Calu3 (cell line): ENCODE measurements around the gene TENM3. TPM values are rescaled to one million over a fixed set of nuclear protein-coding genes. Genes with fewer than 3 reads are reported as not detected.

Experiments
- BruUV-seq: library from RNA; stranded (reverse); fragments of 400-500 nt; replicated peaks from 2 replicates; lab custom pipeline; 2021; lab: Mats Ljungman, UMichigan
- CTCF ChIA-PET: fragments of 300-600 bp; sonication (Branson Sonifier 250); formaldehyde crosslinking; loops from one replicate; lab custom pipeline; 2022; ENCODE audit warnings: antibody characterized with exemption; lab: Charles Lee
- DNase-seq: peaks from one replicate; pipeline ENCODE4 v3.0.0; 2022
- H3K27ac Mint-ChIP-seq: one replicate; pipeline ENCODE4 v1.8.0; 2022; ENCODE audit warnings: mixed read lengths; ENCODE audit not compliant: unreplicated experiment
- H3K27me3 Mint-ChIP-seq: one replicate; pipeline ENCODE4 v1.8.0; 2022; ENCODE audit warnings: mixed read lengths; ENCODE audit not compliant: unreplicated experiment
- H3K36me3 Mint-ChIP-seq: one replicate; pipeline ENCODE4 v1.8.0; 2022; ENCODE audit warnings: mild to moderate bottlenecking, moderate library complexity, mixed read lengths; ENCODE audit not compliant: insufficient read depth, unreplicated experiment
- H3K4me1 Mint-ChIP-seq: one replicate; pipeline ENCODE4 v1.8.0; 2022; ENCODE audit warnings: mild to moderate bottlenecking, low read depth, mixed read lengths; ENCODE audit not compliant: unreplicated experiment
- H3K4me3 Mint-ChIP-seq: one replicate; pipeline ENCODE4 v1.8.0; 2022; ENCODE audit warnings: mild to moderate bottlenecking, low read depth, moderate library complexity, mixed read lengths; ENCODE audit not compliant: unreplicated experiment
- H3K9me3 Mint-ChIP-seq: one replicate; pipeline ENCODE4 v1.8.0; 2022; ENCODE audit warnings: low read depth, mixed read lengths; ENCODE audit not compliant: unreplicated experiment
- CTCF ChIP-seq: fragments of 200-600 bp; IDR thresholded peaks from one replicate; pipeline ENCODE4 v1.8.0; 2022; ENCODE audit warnings: antibody characterized with exemption; ENCODE audit not compliant: unreplicated experiment
- intact Hi-C: fragments of 100-400 bp; cut with micrococcal nuclease; formaldehyde crosslinking; loops from one replicate; pipeline ENCODE4 v1.10.0; 2022; ENCODE audit not compliant: unreplicated experiment
- total RNA-seq: library from RNA; stranded (reverse); gene quantifications from 2 replicates; pipeline ENCODE4 v1.2.3, GENCODE V29; 2022

The TENM3 gene
- total RNA-seq, 1 experiment from 2014 or later = 5.9 TPM

DNA sequence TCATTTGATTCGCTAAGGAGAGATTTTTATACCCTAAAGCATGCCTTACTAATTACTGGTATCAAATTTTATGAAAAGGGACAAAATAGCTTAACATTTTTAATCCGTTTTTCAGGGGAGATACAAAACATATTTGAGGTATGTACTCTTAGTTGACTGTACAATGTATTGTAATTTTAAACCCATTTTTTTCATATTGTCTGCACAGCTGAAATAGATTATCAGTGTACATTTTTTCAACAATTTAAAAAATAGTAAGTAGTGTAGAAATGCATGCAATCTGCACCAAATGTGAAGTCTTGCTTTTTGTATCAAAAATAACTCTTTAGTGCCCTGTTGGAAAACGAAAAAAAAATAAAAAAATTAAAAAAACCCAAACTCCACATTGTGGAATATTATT, 82.2 kb downstream of the TENM3 start:
- no peaks in the 10 kb centered on the region for H3K4me1 Mint-ChIP-seq
- no peaks in the 10 kb centered on the region for H3K36me3 Mint-ChIP-seq
- H3K9me3 Mint-ChIP-seq = no peaks in the 10 kb centered on the region
- CTCF ChIA-PET = no interaction called here
- no peak for TF ChIP-seq CTCF
- no peaks in the 10 kb centered on the region for H3K27me3 Mint-ChIP-seq
- DNase-seq = no peak
- no peak overlapping the region for H3K27ac Mint-ChIP-seq
- H3K4me3 Mint-ChIP-seq = no peak overlapping the region
- intact Hi-C loops = no loop called here
- BruUV-seq = no TSS peak

DNA sequence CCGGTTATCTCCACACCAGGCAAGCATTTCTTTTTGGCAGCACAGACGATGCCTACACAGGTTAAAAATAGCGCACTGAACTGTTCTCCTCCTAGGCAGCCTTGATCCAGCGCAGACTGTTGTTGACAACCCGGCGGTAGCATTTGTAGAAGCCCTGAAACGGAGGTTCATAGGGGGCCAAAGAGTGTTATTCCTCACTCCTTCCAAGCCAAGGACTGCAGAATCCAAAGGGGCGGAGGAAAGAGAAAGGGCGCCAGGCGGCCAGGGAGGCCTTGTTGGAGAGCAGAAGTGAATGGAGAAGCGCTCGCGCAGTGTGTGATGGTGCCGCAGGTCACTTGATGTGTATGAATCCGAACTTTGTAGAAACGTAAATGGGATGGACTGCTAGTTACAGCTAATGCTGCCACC, 82.7 kb downstream of the TENM3 start:
- no peaks in the 10 kb centered on the region for H3K4me1 Mint-ChIP-seq
- BruUV-seq = no TSS peak
- H3K4me3 Mint-ChIP-seq = no peak overlapping the region
- no peaks in the 10 kb centered on the region for H3K9me3 Mint-ChIP-seq
- intact Hi-C loops = no loop called here
- H3K27ac Mint-ChIP-seq = no peak overlapping the region
- no peak for TF ChIP-seq CTCF
- no peaks in the 10 kb centered on the region for H3K36me3 Mint-ChIP-seq
- DNase-seq = no peak
- H3K27me3 Mint-ChIP-seq = no peaks in the 10 kb centered on the region
- CTCF ChIA-PET = no interaction called here

DNA sequence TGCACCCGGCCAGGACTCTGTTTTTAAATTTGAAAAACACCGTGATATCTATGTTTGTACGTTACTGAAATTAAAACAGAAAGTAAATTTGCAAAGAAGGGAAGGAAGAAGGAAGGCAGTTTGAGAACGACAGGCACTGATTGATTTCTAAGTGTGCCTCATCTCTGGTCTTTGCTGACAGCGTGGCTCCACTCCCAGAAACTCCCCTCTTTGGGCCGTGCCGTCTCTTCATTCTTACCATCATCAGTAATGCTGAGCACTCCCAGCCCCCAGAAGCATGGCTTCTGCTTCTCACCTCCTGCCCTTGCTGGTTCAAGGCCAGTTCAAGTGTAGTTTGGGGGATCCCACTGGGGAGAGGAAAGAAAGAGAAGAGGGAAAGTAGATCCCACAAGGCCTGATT, 85.3 kb downstream of the TENM3 start:
- intact Hi-C loops = no loop called here
- H3K36me3 Mint-ChIP-seq = no peaks in the 10 kb centered on the region
- BruUV-seq = no TSS peak
- no peak for DNase-seq
- TF ChIP-seq CTCF = no peak
- H3K4me3 Mint-ChIP-seq = no peak overlapping the region
- H3K27me3 Mint-ChIP-seq = no peaks in the 10 kb centered on the region
- no peaks in the 10 kb centered on the region for H3K4me1 Mint-ChIP-seq
- no peak overlapping the region for H3K27ac Mint-ChIP-seq
- H3K9me3 Mint-ChIP-seq = no peaks in the 10 kb centered on the region
- CTCF ChIA-PET = no interaction called here

- CTCF ChIA-PET = no interaction called here
- TF ChIP-seq CTCF = no peak
- Mint-ChIP-seq H3K27me3 (no peaks in the 10 kb centered on the region), H3K27ac (no peak overlapping the region), H3K9me3 (no peaks in the 10 kb centered on the region), H3K4me3 (no peak overlapping the region), H3K36me3 (no peaks in the 10 kb centered on the region), H3K4me1 (no peaks in the 10 kb centered on the region)
- DNase-seq = no peak
- no TSS peak for BruUV-seq
- intact Hi-C loops = no loop called here
These were observed 94.2 kb downstream of the TENM3 start for GRCh38 chr4:182337366-182337765.

GRCh38 chr4:182338063-182338462, 94.9 kb downstream of the TENM3 start:
- DNase-seq = no peak
- no peak overlapping the region for H3K27ac Mint-ChIP-seq
- no peak for TF ChIP-seq CTCF
- no peaks in the 10 kb centered on the region for H3K36me3 Mint-ChIP-seq
- H3K4me1 Mint-ChIP-seq = no peaks in the 10 kb centered on the region
- no peaks in the 10 kb centered on the region for H3K27me3 Mint-ChIP-seq
- no TSS peak for BruUV-seq
- no peak overlapping the region for H3K4me3 Mint-ChIP-seq
- CTCF ChIA-PET = no interaction called here
- H3K9me3 Mint-ChIP-seq = no peaks in the 10 kb centered on the region
- intact Hi-C loops = no loop called here
